IgD-negative memory B cell (primary cell): ENCODE results near the gene AFF1. TPM values are rescaled to one million over a fixed set of nuclear protein-coding genes. Genes with fewer than 3 reads are reported as not detected.

ENCODE experiments used
- H3K27ac Mint-ChIP-seq, 3 donors: one replicate each; pipeline ENCODE4 v1.8.0; 2020 to 2022; ENCODE audit warnings: mild to moderate bottlenecking in 3 of 3, mixed read lengths in 3 of 3, moderate library complexity in 1 of 3
- H3K27me3 Mint-ChIP-seq: one replicate; pipeline ENCODE4 v1.8.0; 2021; ENCODE audit warnings: mixed read lengths
- H3K36me3 Mint-ChIP-seq: one replicate; pipeline ENCODE4 v1.8.0; 2020; ENCODE audit warnings: mild to moderate bottlenecking, mixed read lengths
- H3K4me1 Mint-ChIP-seq, 3 donors: one replicate each; pipeline ENCODE4 v1.8.0; 2020 to 2022; ENCODE audit warnings: mixed read lengths in 3 of 3, mild to moderate bottlenecking in 1 of 3
- H3K4me3 Mint-ChIP-seq, 4 donors: one replicate each; pipeline ENCODE4 v1.8.0; 2020 to 2022; ENCODE audit warnings: mild to moderate bottlenecking in 4 of 4, mixed read lengths in 4 of 4, moderate library complexity in 3 of 4
- H3K9me3 Mint-ChIP-seq, 3 donors: one replicate each; pipeline ENCODE4 v1.8.0; 2020 to 2021; ENCODE audit warnings: mixed read lengths in 3 of 3, mild to moderate bottlenecking in 1 of 3
- polyA plus RNA-seq: library from polyadenylated mRNA; unstranded; fragments of 300-500 nt; fragmentation: Illumina TruSeq; gene quantifications from one replicate; pipeline ENCODE4 v1.2.3, GENCODE V29; 2021

AFF1 gene
- polyA plus RNA-seq, 1 donor from 2014 or later, result 18.8 TPM

GRCh38 chr4:87103691-87104187, 168.9 kb downstream of the AFF1 start:
- H3K4me1 Mint-ChIP-seq, result peaks cover 0 to 4% (median 3%) of the 10 kb centered on the region in 3 donors
- no peaks in the 10 kb centered on the region for H3K27me3 Mint-ChIP-seq
- H3K36me3 Mint-ChIP-seq, result peaks cover 12% of the 10 kb centered on the region
- no peak overlapping the region for H3K27ac Mint-ChIP-seq
- H3K9me3 Mint-ChIP-seq, result no peaks in the 10 kb centered on the region
- no peak overlapping the region for H3K4me3 Mint-ChIP-seq

GRCh38 chr4:87105101-87105845, 170.5 kb downstream of the AFF1 start:
- no peaks in the 10 kb centered on the region for H3K27me3 Mint-ChIP-seq
- H3K9me3 Mint-ChIP-seq, result no peaks in the 10 kb centered on the region
- H3K4me3 Mint-ChIP-seq, result no peak overlapping the region
- H3K27ac Mint-ChIP-seq, result no peak overlapping the region
- H3K4me1 Mint-ChIP-seq, result peaks cover 0 to 4% (median 3%) of the 10 kb centered on the region in 3 donors
- H3K36me3 Mint-ChIP-seq, result peaks cover 12% of the 10 kb centered on the region

- Mint-ChIP-seq H3K36me3 (peaks cover 8% of the 10 kb centered on the region), H3K27ac (no peak overlapping the region), H3K4me1 (peaks cover 0 to 4% (median 3%) of the 10 kb centered on the region in 3 donors), H3K9me3 (no peaks in the 10 kb centered on the region), H3K27me3 (no peaks in the 10 kb centered on the region), H3K4me3 (no peak overlapping the region)
Observed at GRCh38 chr4:87108142-87108546, 173.3 kb downstream of the AFF1 start.

- H3K4me3 Mint-ChIP-seq, result no peak overlapping the region
- H3K27me3 Mint-ChIP-seq, result no peaks in the 10 kb centered on the region
- H3K36me3 Mint-ChIP-seq, result peaks cover 8% of the 10 kb centered on the region
- no peaks in the 10 kb centered on the region for H3K4me1 Mint-ChIP-seq
- H3K9me3 Mint-ChIP-seq, result no peaks in the 10 kb centered on the region
- H3K27ac Mint-ChIP-seq, result no peak overlapping the region
Observed at GRCh38 chr4:87109121-87109520, 174.3 kb downstream of the AFF1 start.

- H3K27me3 Mint-ChIP-seq, result no peaks in the 10 kb centered on the region
- H3K4me1 Mint-ChIP-seq, result no peaks in the 10 kb centered on the region
- peaks cover 8% of the 10 kb centered on the region for H3K36me3 Mint-ChIP-seq
- H3K9me3 Mint-ChIP-seq, result no peaks in the 10 kb centered on the region
- no peak overlapping the region for H3K27ac Mint-ChIP-seq
- no peak overlapping the region for H3K4me3 Mint-ChIP-seq
Observed at GRCh38 chr4:87109945-87110344, 175.1 kb downstream of the AFF1 start.

- Mint-ChIP-seq H3K36me3 (peaks cover 6% of the 10 kb centered on the region), H3K4me1 (no peaks in the 10 kb centered on the region), H3K9me3 (no peaks in the 10 kb centered on the region), H3K4me3 (no peak overlapping the region), H3K27me3 (no peaks in the 10 kb centered on the region), H3K27ac (no peak overlapping the region)
Observed at GRCh38 chr4:87112063-87112462, 177.3 kb downstream of the AFF1 start.

GRCh38 chr4:87114245-87115062, 179.6 kb downstream of the AFF1 start:
- Mint-ChIP-seq H3K4me3 (no peak overlapping the region), H3K9me3 (peaks cover 0 to 2% (median 0%) of the 10 kb centered on the region in 3 donors), H3K27ac (peak overlapping the region in 1 of 3 donors; percentile 13), H3K36me3 (peaks cover 8% of the 10 kb centered on the region), H3K4me1 (no peaks in the 10 kb centered on the region), H3K27me3 (no peaks in the 10 kb centered on the region)

- Mint-ChIP-seq H3K36me3 (peaks cover 9% of the 10 kb centered on the region), H3K27me3 (no peaks in the 10 kb centered on the region), H3K9me3 (peaks cover 0 to 2% (median 0%) of the 10 kb centered on the region in 3 donors), H3K4me3 (no peak overlapping the region), H3K27ac (no peak overlapping the region), H3K4me1 (peaks cover under 1 to 6% (median 6%) of the 10 kb centered on the region in 3 donors)
Observed at GRCh38 chr4:87116231-87116630, 181.4 kb downstream of the AFF1 start.

GRCh38 chr4:87117051-87117731, 182.4 kb downstream of the AFF1 start:
- Mint-ChIP-seq H3K4me1 (peaks cover 8 to 9% (median 8%) of the 10 kb centered on the region in 3 donors), H3K36me3 (peaks cover 8% of the 10 kb centered on the region), H3K27ac (peak overlapping the region in 1 of 3 donors; percentile 31), H3K4me3 (no peak overlapping the region), H3K27me3 (no peaks in the 10 kb centered on the region), H3K9me3 (peaks cover 0 to 2% (median 0%) of the 10 kb centered on the region in 3 donors)

GRCh38 chr4:87117732-87118075, 182.9 kb downstream of the AFF1 start:
- Mint-ChIP-seq H3K27ac (no peak overlapping the region), H3K4me1 (peaks cover 8 to 13% (median 10%) of the 10 kb centered on the region in 3 donors), H3K4me3 (peak overlapping the region in 1 of 4 donors; percentile 52), H3K9me3 (peaks cover 0 to 2% (median 0%) of the 10 kb centered on the region in 3 donors), H3K27me3 (no peaks in the 10 kb centered on the region), H3K36me3 (peaks cover 8% of the 10 kb centered on the region)

GRCh38 chr4:87118421-87118820, 183.6 kb downstream of the AFF1 start:
- Mint-ChIP-seq H3K4me1 (peaks cover 8 to 13% (median 13%) of the 10 kb centered on the region in 3 donors), H3K4me3 (no peak overlapping the region), H3K36me3 (peaks cover 8% of the 10 kb centered on the region), H3K27ac (no peak overlapping the region), H3K9me3 (peaks cover 0 to 2% (median 0%) of the 10 kb centered on the region in 3 donors), H3K27me3 (no peaks in the 10 kb centered on the region)

- Mint-ChIP-seq H3K36me3 (peaks cover 8% of the 10 kb centered on the region), H3K4me3 (no peak overlapping the region), H3K27me3 (no peaks in the 10 kb centered on the region), H3K9me3 (peaks cover 0 to 2% (median 0%) of the 10 kb centered on the region in 3 donors), H3K4me1 (peaks cover 8 to 13% (median 13%) of the 10 kb centered on the region in 3 donors), H3K27ac (no peak overlapping the region)
Observed at GRCh38 chr4:87118826-87119225, 184.0 kb downstream of the AFF1 start.

GRCh38 chr4:87120010-87120409, 185.2 kb downstream of the AFF1 start:
- H3K36me3 Mint-ChIP-seq, result peaks cover 8% of the 10 kb centered on the region
- H3K27ac Mint-ChIP-seq, result no peak overlapping the region
- H3K4me1 Mint-ChIP-seq, result peaks cover 8 to 13% (median 13%) of the 10 kb centered on the region in 3 donors
- no peaks in the 10 kb centered on the region for H3K27me3 Mint-ChIP-seq
- peaks cover 0 to 2% (median 0%) of the 10 kb centered on the region in 3 donors for H3K9me3 Mint-ChIP-seq
- H3K4me3 Mint-ChIP-seq, result no peak overlapping the region

- Mint-ChIP-seq H3K27ac (no peak overlapping the region), H3K4me3 (no peak overlapping the region), H3K9me3 (peaks cover 0 to 2% (median 0%) of the 10 kb centered on the region in 3 donors), H3K4me1 (peaks cover 8 to 13% (median 13%) of the 10 kb centered on the region in 3 donors), H3K36me3 (peaks cover 8% of the 10 kb centered on the region), H3K27me3 (no peaks in the 10 kb centered on the region)
Observed at GRCh38 chr4:87120411-87121162, 185.8 kb downstream of the AFF1 start.
